NB4 (cell line): ENCODE results near the gene S100A6.

Source experiments
- DNase-seq: peaks from one replicate; pipeline ENCODE4 v3.0.0; 2010; ENCODE audit warnings: low read depth
- H3K4me3 ChIP-seq: one replicate; pipeline ENCODE4 v1.5.1; 2011; ENCODE audit warnings: mild to moderate bottlenecking, low read depth, low read length, moderate library complexity
- MAX ChIP-seq: IDR thresholded peaks from 2 replicates; pipeline ENCODE4 v1.6.1; 2011; ENCODE audit warnings: low read depth, low read length
- MYC ChIP-seq: IDR thresholded peaks from 2 replicates; pipeline ENCODE4 v1.6.1; 2011; ENCODE audit warnings: low read depth, low read length
- POLR2A ChIP-seq: IDR thresholded peaks from 2 replicates; pipeline ENCODE4 v1.6.1; 2011; ENCODE audit warnings: mild to moderate bottlenecking; ENCODE audit not compliant: insufficient read length; ENCODE audit errors: extremely low read depth
- TF ChIP-seq, protein P1 (sequence below): IDR thresholded peaks from one replicate; pipeline ENCODE4 v1.5.1; 2012; ENCODE audit warnings: low read depth, low read length

Gene S100A6

GRCh38 chr1:153543736-153544135 is 7.9 kb upstream of the S100A6 start:
- H3K4me3 ChIP-seq = no peak overlapping the region
- DNase-seq = no peak
- no peak for TF ChIP-seq POLR2A
- no peak for TF ChIP-seq MAX
- TF ChIP-seq, protein P1, sequence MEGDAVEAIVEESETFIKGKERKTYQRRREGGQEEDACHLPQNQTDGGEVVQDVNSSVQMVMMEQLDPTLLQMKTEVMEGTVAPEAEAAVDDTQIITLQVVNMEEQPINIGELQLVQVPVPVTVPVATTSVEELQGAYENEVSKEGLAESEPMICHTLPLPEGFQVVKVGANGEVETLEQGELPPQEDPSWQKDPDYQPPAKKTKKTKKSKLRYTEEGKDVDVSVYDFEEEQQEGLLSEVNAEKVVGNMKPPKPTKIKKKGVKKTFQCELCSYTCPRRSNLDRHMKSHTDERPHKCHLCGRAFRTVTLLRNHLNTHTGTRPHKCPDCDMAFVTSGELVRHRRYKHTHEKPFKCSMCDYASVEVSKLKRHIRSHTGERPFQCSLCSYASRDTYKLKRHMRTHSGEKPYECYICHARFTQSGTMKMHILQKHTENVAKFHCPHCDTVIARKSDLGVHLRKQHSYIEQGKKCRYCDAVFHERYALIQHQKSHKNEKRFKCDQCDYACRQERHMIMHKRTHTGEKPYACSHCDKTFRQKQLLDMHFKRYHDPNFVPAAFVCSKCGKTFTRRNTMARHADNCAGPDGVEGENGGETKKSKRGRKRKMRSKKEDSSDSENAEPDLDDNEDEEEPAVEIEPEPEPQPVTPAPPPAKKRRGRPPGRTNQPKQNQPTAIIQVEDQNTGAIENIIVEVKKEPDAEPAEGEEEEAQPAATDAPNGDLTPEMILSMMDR = no peak
- no peak for TF ChIP-seq MYC

DNA sequence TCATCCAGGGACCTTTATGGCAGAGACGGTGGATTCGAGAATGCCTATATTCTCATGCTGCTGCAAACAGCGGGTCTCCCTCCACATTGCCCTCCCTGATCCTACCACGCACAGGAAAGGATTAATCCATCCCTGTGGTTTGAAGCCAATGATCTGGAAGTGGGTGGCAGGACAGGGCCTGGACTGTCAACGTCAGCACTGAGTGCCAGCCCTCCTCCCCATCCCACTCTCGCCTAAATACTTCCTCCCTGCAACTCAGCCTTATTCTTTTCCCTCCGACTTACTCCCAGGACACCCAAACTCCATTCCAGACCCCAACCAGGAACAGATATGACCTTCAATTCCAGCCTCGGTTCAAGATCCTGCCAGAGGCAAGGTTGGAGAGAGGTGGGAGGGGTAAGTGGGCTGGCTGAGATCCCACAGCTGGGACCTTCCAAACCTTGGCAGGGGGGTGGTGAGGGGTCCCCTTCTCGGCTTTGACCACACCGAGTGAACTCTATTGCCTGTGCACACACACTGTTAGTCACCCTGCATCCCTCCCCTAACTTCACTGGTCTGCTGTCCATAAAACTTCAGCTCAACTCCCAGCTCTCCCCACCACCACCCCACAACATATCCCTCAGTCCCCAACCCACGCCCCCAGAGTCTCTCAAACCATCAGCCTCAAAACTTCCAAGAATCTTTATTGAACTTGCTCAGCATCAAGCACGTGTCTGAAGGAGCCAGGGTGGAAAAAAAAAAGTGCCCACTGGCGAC is 7.3 kb upstream of the S100A6 start:
- no peak for DNase-seq
- no peak overlapping the region for H3K4me3 ChIP-seq

GRCh38 chr1:153541641-153542590 is 6.1 kb upstream of the S100A6 start:
- H3K4me3 ChIP-seq = no peak overlapping the region
- DNase-seq = peak; percentile 40
- TF ChIP-seq, protein P1 = no peak
- no peak for TF ChIP-seq MAX
- no peak for TF ChIP-seq POLR2A
- no peak for TF ChIP-seq MYC

More for the DNA sequence above, 7.3 kb upstream of the S100A6 start:
- TF ChIP-seq POLR2A = no peak
- no peak for TF ChIP-seq MYC
- TF ChIP-seq MAX = no peak
- TF ChIP-seq, protein P1 = no peak

GRCh38 chr1:153540394-153541361 is 4.9 kb upstream of the S100A6 start, which contains the start of gene S100A5:
Gene S100A5, minus strand, starts transcription at chr1:153540934. Its CDS starts 743 bp downstream, at chr1:153540191.
- peak; percentile 87 for DNase-seq
- no peak for TF ChIP-seq POLR2A
- no peak for TF ChIP-seq MYC
- TF ChIP-seq, protein P1 = no peak
- no peak for TF ChIP-seq MAX
- no peak within 1 kb of the TSS for H3K4me3 ChIP-seq
